GM18868 (cell line): Measurements from ENCODE around the gene PRKCB.
"Not testable (repeated sequence)": the region's sequence is repeated elsewhere in the genome, so short reads cannot be mapped to it uniquely, and the experiment has no call there.

Experiments
- ATAC-seq: cut with Tn5 transposase; IDR thresholded peaks from one replicate; pipeline ENCODE4 v1.9.1; 2021; ENCODE audit warnings: mild to moderate bottlenecking, moderate library complexity; ENCODE audit not compliant: unreplicated experiment

The PRKCB gene

GRCh38 chr16:24206926-24207325, 371.1 kb downstream of the PRKCB start:
- ATAC-seq = no peak

GRCh38 chr16:24208710-24209109, 372.9 kb downstream of the PRKCB start:
- no peak for ATAC-seq

GRCh38 chr16:24214992-24215391, 379.2 kb downstream of the PRKCB start:
- ATAC-seq = no peak

GRCh38 chr16:24216961-24217360, 381.2 kb downstream of the PRKCB start:
- ATAC-seq = no peak

DNA sequence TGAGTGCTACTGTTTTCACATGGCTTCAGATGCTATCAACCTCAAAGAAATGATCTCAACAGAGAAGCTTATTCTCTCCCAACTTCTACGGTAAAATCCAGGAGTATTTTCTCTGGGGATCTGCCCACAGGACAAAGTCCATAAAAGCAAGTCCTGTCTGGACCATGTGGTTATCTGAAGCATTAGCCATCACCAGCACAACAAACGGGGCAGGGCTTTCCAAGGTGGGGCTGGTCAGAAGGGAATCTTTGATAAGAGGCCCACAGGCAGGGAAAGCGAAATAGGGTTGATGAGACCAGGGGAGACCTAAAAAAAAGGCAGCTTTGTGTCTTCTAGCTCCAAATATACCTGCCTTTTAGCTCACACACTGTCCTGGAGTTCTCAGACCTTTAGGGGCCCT, 381.7 kb downstream of the PRKCB start:
- ATAC-seq = no peak

DNA sequence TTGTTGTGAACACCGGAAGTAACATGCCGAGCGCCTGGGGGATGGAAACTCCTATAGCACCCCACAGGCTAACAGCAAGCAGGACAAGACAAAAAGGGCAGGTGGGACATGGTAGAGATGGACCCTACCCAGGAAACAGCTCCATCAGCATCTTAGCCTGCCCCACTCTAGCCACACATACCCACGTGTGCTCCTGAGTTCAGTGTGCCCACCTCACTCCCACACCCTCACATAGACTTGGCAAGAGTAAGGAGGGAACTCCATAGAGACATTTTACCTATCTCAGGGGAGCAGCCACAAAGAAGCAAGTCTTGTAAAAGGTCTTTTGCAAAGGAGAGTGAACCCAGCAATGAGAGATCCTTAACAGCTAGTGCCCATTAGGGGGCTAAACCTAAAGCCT, 382.5 kb downstream of the PRKCB start:
- ATAC-seq = no peak

DNA sequence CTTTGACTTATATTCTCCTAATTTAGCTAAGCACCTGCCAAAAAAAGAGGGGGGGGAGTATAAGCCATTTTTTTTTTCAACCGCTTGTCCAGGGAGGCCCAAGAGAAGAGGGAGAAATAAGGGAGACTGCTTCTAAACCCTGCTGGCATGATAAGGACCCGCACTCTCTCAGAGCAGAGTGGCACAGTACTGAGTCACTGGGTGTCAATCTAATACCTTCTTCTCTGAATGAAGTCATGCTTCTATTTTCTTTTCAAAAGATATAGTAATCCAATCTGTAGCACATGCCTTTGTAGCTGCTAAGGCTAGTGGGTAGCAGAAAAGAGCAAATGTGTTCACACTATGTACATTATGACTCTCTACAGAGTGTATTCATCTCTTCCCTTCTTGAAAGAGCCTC, 385.4 kb downstream of the PRKCB start:
- ATAC-seq = no peak

GRCh38 chr16:24228514-24228913, 392.7 kb downstream of the PRKCB start:
- no peak for ATAC-seq

- ATAC-seq = no peak
Measured at GRCh38 chr16:24232936-24233335, 397.2 kb downstream of the PRKCB start.

DNA sequence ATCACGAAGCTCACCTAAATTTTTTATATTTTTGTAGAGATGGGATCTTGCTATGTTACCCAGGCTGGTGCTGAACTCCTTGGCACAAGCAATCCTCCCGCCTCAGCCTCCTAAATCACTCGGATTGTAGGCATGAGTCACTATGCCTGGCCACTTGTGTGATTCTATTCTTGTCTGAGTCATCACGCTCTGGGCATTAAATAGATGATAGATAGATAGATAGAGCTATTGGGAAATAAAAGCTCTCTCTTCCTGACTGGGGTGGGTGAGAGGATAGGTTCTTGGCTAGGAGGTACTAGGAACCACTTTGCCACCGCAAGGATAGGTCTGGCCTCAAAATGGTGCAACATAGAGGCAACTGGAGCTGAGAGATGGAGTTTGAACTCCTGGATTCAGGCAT, 399.0 kb downstream of the PRKCB start:
- ATAC-seq = no peak

GRCh38 chr16:24235806-24236205, 400.0 kb downstream of the PRKCB start:
- no peak for ATAC-seq

GRCh38 chr16:24238846-24239245, 403.1 kb downstream of the PRKCB start:
- not testable (repeated sequence) for ATAC-seq

DNA sequence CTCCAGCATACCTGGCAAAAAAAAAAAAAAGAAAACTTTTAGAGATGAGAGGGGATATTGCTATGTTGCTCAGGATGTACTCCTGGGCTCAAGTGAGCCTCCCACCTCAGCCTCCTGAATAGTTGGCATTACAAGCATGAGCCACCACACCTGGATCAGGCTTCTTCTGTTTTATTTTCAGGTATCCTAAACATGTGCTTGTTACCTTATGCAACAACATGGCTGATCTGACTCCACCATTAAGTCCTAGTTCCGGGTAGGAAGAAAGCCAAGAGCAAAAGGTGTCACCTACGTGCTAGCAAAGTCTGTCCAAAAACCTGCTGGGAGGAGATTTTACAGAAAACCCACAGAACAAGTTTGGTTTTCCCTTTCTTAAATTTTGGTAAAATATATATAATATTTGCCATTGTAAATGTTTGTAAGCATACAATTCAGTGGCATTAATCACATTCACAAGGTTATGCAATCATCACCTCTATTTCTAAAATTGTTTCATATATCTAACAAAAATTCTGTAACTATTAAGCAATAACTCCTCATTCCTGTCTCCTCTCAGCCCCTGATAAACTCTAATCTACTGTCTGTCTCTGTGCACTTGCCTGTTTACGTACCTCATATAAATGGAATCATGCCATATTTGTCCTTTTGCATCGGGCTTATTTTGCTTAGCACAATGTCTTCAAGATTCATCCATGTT, 411.3 kb downstream of the PRKCB start:
- ATAC-seq = no peak

GRCh38 chr16:24253192-24253591, 417.4 kb downstream of the PRKCB start:
- ATAC-seq = peak; percentile 48

GRCh38 chr16:24255456-24256371, 419.9 kb downstream of the PRKCB start, which contains the start of gene CACNG3:
CACNG3 (plus strand) TSS chr16:24256335; CDS start chr16:24256755, 420 bp downstream.
- ATAC-seq = no peak

GRCh38 chr16:24257958-24258357, 422.2 kb downstream of the PRKCB start:
- no peak for ATAC-seq

GRCh38 chr16:24258791-24259190, 423.0 kb downstream of the PRKCB start:
- no peak for ATAC-seq

GRCh38 chr16:24262816-24263215, 427.0 kb downstream of the PRKCB start:
- ATAC-seq = no peak
